GM18519 (cell line): ENCODE data around the gene ZNF71.

ENCODE experiments used
- ATAC-seq: cut with Tn5 transposase; IDR thresholded peaks from one replicate; pipeline ENCODE4 v1.9.1; 2021; ENCODE audit warnings: mild to moderate bottlenecking, moderate library complexity; ENCODE audit not compliant: unreplicated experiment, low FRiP score

Gene ZNF71

GRCh38 chr19:56594783-56595547 is at the start of gene ZNF71:
ZNF71 (plus strand) TSS chr19:56595302; CDS start chr19:56601559, 6,257 bp downstream.
- peak; percentile 86 for ATAC-seq

- ATAC-seq: no peak
These were observed 47.6 kb upstream of the ZNF71 start for GRCh38 chr19:56547535-56547934.

- no peak for ATAC-seq
These were observed 40.7 kb upstream of the ZNF71 start for GRCh38 chr19:56554272-56554869.

GRCh38 chr19:56562766-56563165 is 32.3 kb upstream of the ZNF71 start:
- ATAC-seq: no peak

GRCh38 chr19:56566904-56567273 is 28.2 kb upstream of the ZNF71 start:
- ATAC-seq: peak; percentile 18

GRCh38 chr19:56567274-56568120 is 27.6 kb upstream of the ZNF71 start, which contains the start of gene ZNF470:
ZNF470 (plus strand) TSS chr19:56567468; CDS start chr19:56570312, 2,844 bp downstream.
- peak; percentile 85 for ATAC-seq

- ATAC-seq: no peak
These were observed 22.5 kb upstream of the ZNF71 start for GRCh38 chr19:56572589-56572988.

- ATAC-seq: no peak
These were observed 21.2 kb upstream of the ZNF71 start for GRCh38 chr19:56573914-56574313.

- no peak for ATAC-seq
These were observed 17.1 kb upstream of the ZNF71 start for GRCh38 chr19:56577719-56578602.

- no peak for ATAC-seq
These were observed 688 bp upstream of the ZNF71 start for GRCh38 chr19:56594446-56594782.

GRCh38 chr19:56595548-56595899 is 422 bp downstream of the ZNF71 start:
- ATAC-seq: no peak

- no peak for ATAC-seq
These were observed 1.6 kb downstream of the ZNF71 start for GRCh38 chr19:56596676-56597075.

- ATAC-seq: no peak
These were observed 2.6 kb downstream of the ZNF71 start for GRCh38 chr19:56597696-56598095.

- no peak for ATAC-seq
These were observed 6.3 kb downstream of the ZNF71 start for GRCh38 chr19:56601375-56601774.

GRCh38 chr19:56603829-56604228 is 8.7 kb downstream of the ZNF71 start:
- no peak for ATAC-seq

- no peak for ATAC-seq
These were observed 13.3 kb downstream of the ZNF71 start for GRCh38 chr19:56608274-56608964.

- no peak for ATAC-seq
These were observed 16.2 kb downstream of the ZNF71 start for GRCh38 chr19:56611288-56611687.

GRCh38 chr19:56612737-56613136 is 17.6 kb downstream of the ZNF71 start:
- ATAC-seq: no peak

- ATAC-seq: no peak
These were observed 18.5 kb downstream of the ZNF71 start for GRCh38 chr19:56613639-56614038.

GRCh38 chr19:56617531-56617930 is 22.4 kb downstream of the ZNF71 start:
- ATAC-seq: no peak
